ENCODE data around the gene ADAMTS6.

Gene ADAMTS6

DNA sequence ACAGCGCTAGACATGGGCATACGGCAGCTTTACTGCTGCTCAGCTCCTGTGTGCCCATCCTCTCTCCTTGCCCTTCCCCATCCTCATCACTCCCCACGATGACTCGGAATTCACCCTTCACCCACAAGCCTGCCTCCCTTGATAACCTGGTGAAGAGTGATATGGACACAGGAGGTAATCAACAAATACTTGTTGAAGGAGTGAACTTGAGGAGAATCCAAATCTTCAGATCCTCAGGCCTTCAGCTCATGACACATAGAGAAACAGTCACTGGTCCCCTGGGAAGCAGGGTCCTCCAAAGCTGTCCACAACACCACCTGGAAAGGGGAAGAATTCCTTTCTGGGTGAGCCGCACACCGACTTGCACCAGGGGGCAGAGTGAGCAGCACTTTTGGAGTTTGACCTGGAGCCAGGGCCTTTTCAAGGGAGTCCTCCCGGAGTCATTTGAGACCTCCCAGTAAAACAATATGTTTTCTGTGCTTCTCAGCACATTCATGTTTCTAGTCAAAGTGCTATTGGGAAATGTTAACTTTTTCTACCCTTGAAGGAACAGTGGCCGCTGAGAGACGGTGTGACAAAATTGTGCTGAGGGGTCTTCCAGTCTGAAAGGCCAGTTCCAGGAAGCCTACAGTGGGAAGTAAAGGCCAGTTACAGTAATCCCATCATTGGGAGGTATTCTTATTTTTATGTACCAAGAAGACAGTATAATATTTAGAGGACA is 380.6 kb downstream of the ADAMTS6 start (continued):
- TF ChIP-seq, protein P1, sequence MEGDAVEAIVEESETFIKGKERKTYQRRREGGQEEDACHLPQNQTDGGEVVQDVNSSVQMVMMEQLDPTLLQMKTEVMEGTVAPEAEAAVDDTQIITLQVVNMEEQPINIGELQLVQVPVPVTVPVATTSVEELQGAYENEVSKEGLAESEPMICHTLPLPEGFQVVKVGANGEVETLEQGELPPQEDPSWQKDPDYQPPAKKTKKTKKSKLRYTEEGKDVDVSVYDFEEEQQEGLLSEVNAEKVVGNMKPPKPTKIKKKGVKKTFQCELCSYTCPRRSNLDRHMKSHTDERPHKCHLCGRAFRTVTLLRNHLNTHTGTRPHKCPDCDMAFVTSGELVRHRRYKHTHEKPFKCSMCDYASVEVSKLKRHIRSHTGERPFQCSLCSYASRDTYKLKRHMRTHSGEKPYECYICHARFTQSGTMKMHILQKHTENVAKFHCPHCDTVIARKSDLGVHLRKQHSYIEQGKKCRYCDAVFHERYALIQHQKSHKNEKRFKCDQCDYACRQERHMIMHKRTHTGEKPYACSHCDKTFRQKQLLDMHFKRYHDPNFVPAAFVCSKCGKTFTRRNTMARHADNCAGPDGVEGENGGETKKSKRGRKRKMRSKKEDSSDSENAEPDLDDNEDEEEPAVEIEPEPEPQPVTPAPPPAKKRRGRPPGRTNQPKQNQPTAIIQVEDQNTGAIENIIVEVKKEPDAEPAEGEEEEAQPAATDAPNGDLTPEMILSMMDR (tag by site-specific recombination; IDR thresholded peaks at IDR 0.05) = peak; percentile 50
- TF ChIP-seq ZNF266 (tag by site-specific recombination; IDR thresholded peaks at IDR 0.05; ENCODE audit: low read depth) = no peak
- no peak for TF ChIP-seq ZNF366 (tag by site-specific recombination; conservative IDR thresholded peaks at IDR 0.05)
- TF ChIP-seq REPIN1 (tag by site-specific recombination; IDR thresholded peaks at IDR 0.05; ENCODE audit: low read depth) = no peak

Measured in HEK293 (cell line).